ENCODE data around the gene VRK1.

Gene VRK1

DNA sequence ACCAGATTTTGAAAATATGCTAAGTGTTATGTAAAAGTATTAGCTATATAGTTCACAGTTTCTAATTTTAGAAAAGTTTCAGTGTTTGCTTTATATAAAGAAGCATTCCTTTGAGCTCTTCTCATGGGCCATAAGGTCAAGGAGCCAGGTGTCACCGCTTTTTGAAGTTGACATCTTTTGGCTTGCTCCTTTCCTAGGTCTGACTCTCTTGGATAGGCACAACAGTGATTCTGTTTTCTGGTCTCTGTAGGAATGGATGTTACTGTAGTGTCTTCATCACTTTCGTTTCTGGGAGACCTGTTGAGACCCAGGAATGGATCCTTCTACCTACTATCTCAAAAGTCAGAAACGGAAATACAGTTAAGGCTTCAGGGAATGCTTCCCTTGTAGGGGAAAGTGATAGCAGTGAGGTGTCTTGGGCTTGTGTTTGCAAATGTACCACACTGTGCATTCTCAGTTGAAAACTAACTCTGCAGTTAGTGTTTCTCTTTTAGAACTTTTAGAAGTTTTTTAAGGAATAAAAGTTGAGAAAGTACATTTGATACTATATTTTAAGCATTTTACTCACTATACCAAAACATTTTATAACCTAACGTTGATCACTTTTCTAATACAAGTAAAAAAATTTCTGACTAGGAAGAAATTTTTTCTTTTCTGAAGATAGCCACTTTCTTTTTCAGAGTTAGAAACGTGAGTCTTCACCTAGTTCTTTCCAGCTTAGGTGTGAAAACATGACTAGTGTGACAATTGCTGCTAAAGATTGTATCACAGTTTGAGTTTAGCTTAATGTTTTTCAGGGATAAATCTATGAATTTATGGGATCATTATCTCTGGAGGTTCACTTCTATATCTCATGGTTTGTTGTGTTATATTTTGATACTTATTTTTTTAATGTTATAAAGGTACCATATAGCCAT is 20.8 kb downstream of the VRK1 start:
- Histone ChIP-seq H2AK5ac (ENCODE audit: low read length) (no peak overlapping the region), H3K27me3 (ENCODE audit: insufficient read depth, low read length) (no peaks in the 10 kb centered on the region), H3K27ac (ENCODE audit: low read depth, low read length) (no peak overlapping the region), H4K91ac (ENCODE audit: low read depth, low read length) (no peak overlapping the region), H3K18ac (ENCODE audit: low read length) (no peak overlapping the region), H2AFZ (ENCODE audit: insufficient read depth, low read length, poor library complexity) (no peak overlapping the region), H3K4me1 (ENCODE audit: control insufficient read depth in 1 of 2, insufficient read depth in 2 of 2, low read length in 2 of 2) (no peaks in the 10 kb centered on the region), H3K4ac (ENCODE audit: low read depth, low read length) (peak overlapping the region; percentile 62), H3K9me3 (ENCODE audit: insufficient read depth, low read depth, low read length) (no peaks in the 10 kb centered on the region), H3K14ac (ENCODE audit: low read length) (no peak overlapping the region), H3K4me2 (ENCODE audit: low read length) (no peak overlapping the region), H3K4me3 (ENCODE audit: low read depth, low read length) (no peak overlapping the region), H3K9ac (ENCODE audit: low read length) (no peak overlapping the region), H4K12ac (ENCODE audit: low read depth, low read length) (no peak overlapping the region), H3K79me2 (ENCODE audit: control insufficient read depth, insufficient read depth, low read length, poor library complexity) (peaks cover 5% of the 10 kb centered on the region), H2BK12ac (ENCODE audit: low read length) (no peak overlapping the region), H3K36me3 (ENCODE audit: control insufficient read depth in 1 of 2, insufficient read depth in 2 of 2, low read length in 2 of 2) (no peaks in the 10 kb centered on the region), H2BK120ac (ENCODE audit: insufficient read depth, low read length, poor library complexity) (no peak overlapping the region), H4K8ac (ENCODE audit: low read depth, low read length) (no peak overlapping the region), H2BK5ac (ENCODE audit: low read depth, low read length, poor library complexity) (no peak overlapping the region), H3K79me1 (ENCODE audit: low read length) (no peaks in the 10 kb centered on the region), H3K23ac (ENCODE audit: low read length) (no peak overlapping the region)
- no peak for DNase-seq
- WGBS (ENCODE audit: extremely low coverage, insufficient coverage, insufficient read length): no CpG with 5 or more reads among the region's 5 CpGs

DNA sequence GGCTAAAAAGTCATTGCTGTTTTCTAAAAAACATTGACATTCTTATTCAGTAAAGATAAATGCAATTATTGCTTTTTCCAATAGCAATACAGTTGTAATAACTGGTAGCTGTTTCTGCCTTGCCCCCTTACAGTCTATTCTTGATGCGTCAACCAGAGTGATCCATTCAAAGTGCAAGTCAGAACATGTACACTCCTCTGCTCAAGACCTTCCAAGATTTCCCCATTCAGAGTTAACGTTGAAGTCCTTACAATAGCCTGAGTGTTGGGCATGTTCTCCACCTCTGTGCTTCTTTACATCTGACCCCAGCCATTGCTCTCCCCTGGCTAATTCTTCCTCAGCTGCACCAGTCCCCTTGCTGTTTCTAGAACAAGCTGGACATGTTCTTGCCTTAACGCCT is 24.3 kb downstream of the VRK1 start:
- H2AFZ ChIP-seq (ENCODE audit: insufficient read depth, low read length, poor library complexity): no peak overlapping the region
- no peaks in the 10 kb centered on the region for H3K36me3 ChIP-seq (ENCODE audit: control insufficient read depth in 1 of 2, insufficient read depth in 2 of 2, low read length in 2 of 2)
- peak overlapping the region; percentile 3 for H3K4ac ChIP-seq (ENCODE audit: low read depth, low read length)
- H3K27me3 ChIP-seq (ENCODE audit: insufficient read depth, low read length): no peaks in the 10 kb centered on the region
- DNase-seq: no peak
- H3K9me3 ChIP-seq (ENCODE audit: insufficient read depth, low read depth, low read length): no peaks in the 10 kb centered on the region
- H3K79me2 ChIP-seq (ENCODE audit: control insufficient read depth, insufficient read depth, low read length, poor library complexity): peaks cover 5% of the 10 kb centered on the region
- H3K27ac ChIP-seq (ENCODE audit: low read depth, low read length): no peak overlapping the region
- H3K79me1 ChIP-seq (ENCODE audit: low read length): no peaks in the 10 kb centered on the region
- peak overlapping the region; percentile 14 for H2BK5ac ChIP-seq (ENCODE audit: low read depth, low read length, poor library complexity)
- no peaks in the 10 kb centered on the region for H3K4me1 ChIP-seq (ENCODE audit: control insufficient read depth in 1 of 2, insufficient read depth in 2 of 2, low read length in 2 of 2)
- H3K18ac ChIP-seq (ENCODE audit: low read length): peak overlapping the region; percentile 83
- no peak overlapping the region for H4K12ac ChIP-seq (ENCODE audit: low read depth, low read length)
- H3K14ac ChIP-seq (ENCODE audit: low read length): no peak overlapping the region
- no peak overlapping the region for H3K4me2 ChIP-seq (ENCODE audit: low read length)
- no peak overlapping the region for H4K8ac ChIP-seq (ENCODE audit: low read depth, low read length)
- H3K4me3 ChIP-seq (ENCODE audit: low read depth, low read length): no peak overlapping the region
- no peak overlapping the region for H3K9ac ChIP-seq (ENCODE audit: low read length)
- H2BK120ac ChIP-seq (ENCODE audit: insufficient read depth, low read length, poor library complexity): no peak overlapping the region
- no peak overlapping the region for H4K91ac ChIP-seq (ENCODE audit: low read depth, low read length)
- no CpG with 5 or more reads among the region's 3 CpGs for WGBS (ENCODE audit: extremely low coverage, insufficient coverage, insufficient read length)
- H3K23ac ChIP-seq (ENCODE audit: low read length): no peak overlapping the region
- no peak overlapping the region for H2BK12ac ChIP-seq (ENCODE audit: low read length)
- H2AK5ac ChIP-seq (ENCODE audit: low read length): no peak overlapping the region

DNA sequence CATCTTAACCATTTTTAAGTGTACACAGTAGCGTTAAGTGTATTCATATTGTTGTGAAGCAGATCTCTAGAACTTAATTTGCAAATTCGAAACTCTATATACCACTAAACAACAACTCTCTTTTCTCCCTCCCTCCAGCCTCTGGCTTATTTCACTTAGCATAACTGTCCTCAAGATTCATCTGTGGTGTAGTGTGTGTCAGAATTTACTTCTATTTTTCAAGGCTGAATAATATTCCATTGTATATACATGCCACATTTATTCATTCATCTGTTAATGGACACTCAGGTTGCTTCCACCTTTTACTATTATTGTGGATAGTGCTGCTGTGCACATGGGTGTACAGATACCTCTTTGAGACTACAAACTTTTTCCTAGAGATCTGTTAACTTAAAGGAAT is 26.5 kb downstream of the VRK1 start:
- Histone ChIP-seq H3K79me2 (ENCODE audit: control insufficient read depth, insufficient read depth, low read length, poor library complexity) (peaks cover 5% of the 10 kb centered on the region), H3K79me1 (ENCODE audit: low read length) (no peaks in the 10 kb centered on the region), H4K91ac (ENCODE audit: low read depth, low read length) (no peak overlapping the region), H3K27ac (ENCODE audit: low read depth, low read length) (no peak overlapping the region), H3K9me3 (ENCODE audit: insufficient read depth, low read depth, low read length) (no peaks in the 10 kb centered on the region), H4K8ac (ENCODE audit: low read depth, low read length) (no peak overlapping the region), H2BK12ac (ENCODE audit: low read length) (no peak overlapping the region), H3K18ac (ENCODE audit: low read length) (no peak overlapping the region), H3K4ac (ENCODE audit: low read depth, low read length) (no peak overlapping the region), H2AK5ac (ENCODE audit: low read length) (no peak overlapping the region), H3K4me3 (ENCODE audit: low read depth, low read length) (no peak overlapping the region), H3K14ac (ENCODE audit: low read length) (no peak overlapping the region), H3K9ac (ENCODE audit: low read length) (no peak overlapping the region), H3K27me3 (ENCODE audit: insufficient read depth, low read length) (no peaks in the 10 kb centered on the region), H2BK5ac (ENCODE audit: low read depth, low read length, poor library complexity) (no peak overlapping the region), H3K4me2 (ENCODE audit: low read length) (no peak overlapping the region), H4K12ac (ENCODE audit: low read depth, low read length) (no peak overlapping the region), H3K36me3 (ENCODE audit: control insufficient read depth in 1 of 2, insufficient read depth in 2 of 2, low read length in 2 of 2) (no peaks in the 10 kb centered on the region), H3K4me1 (ENCODE audit: control insufficient read depth in 1 of 2, insufficient read depth in 2 of 2, low read length in 2 of 2) (no peaks in the 10 kb centered on the region), H2BK120ac (ENCODE audit: insufficient read depth, low read length, poor library complexity) (no peak overlapping the region), H3K23ac (ENCODE audit: low read length) (no peak overlapping the region), H2AFZ (ENCODE audit: insufficient read depth, low read length, poor library complexity) (no peak overlapping the region)
- no CpG with 5 or more reads among the region's 2 CpGs for WGBS (ENCODE audit: extremely low coverage, insufficient coverage, insufficient read length)
- DNase-seq: no peak

DNA sequence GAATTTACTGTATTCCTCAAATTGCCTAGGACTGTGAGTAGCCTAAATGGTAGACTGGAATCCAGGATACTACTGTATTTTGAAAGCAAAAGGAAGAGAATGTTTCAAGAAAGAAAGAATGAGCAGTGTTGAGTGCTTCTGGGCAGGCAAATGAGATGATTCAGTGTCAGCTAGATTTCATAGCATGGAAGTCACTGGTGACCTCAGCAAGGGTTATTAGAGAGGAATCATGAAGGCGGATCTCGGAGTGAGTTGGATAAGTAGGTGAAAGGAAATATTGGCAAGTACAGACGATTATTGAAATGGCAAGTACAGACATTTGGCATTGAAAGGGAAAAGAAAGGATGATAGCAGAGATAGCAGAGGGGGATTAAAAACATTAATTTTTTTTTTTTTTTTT is 27.1 kb downstream of the VRK1 start:
- no peak overlapping the region for H3K27ac ChIP-seq (ENCODE audit: low read depth, low read length)
- H3K4ac ChIP-seq (ENCODE audit: low read depth, low read length): no peak overlapping the region
- no peak overlapping the region for H2BK5ac ChIP-seq (ENCODE audit: low read depth, low read length, poor library complexity)
- no peak overlapping the region for H3K18ac ChIP-seq (ENCODE audit: low read length)
- no peak overlapping the region for H4K8ac ChIP-seq (ENCODE audit: low read depth, low read length)
- H3K79me1 ChIP-seq (ENCODE audit: low read length): no peaks in the 10 kb centered on the region
- H2AK5ac ChIP-seq (ENCODE audit: low read length): no peak overlapping the region
- H3K27me3 ChIP-seq (ENCODE audit: insufficient read depth, low read length): no peaks in the 10 kb centered on the region
- no peak overlapping the region for H3K14ac ChIP-seq (ENCODE audit: low read length)
- H3K36me3 ChIP-seq (ENCODE audit: control insufficient read depth in 1 of 2, insufficient read depth in 2 of 2, low read length in 2 of 2): no peaks in the 10 kb centered on the region
- H2BK120ac ChIP-seq (ENCODE audit: insufficient read depth, low read length, poor library complexity): no peak overlapping the region
- H4K12ac ChIP-seq (ENCODE audit: low read depth, low read length): no peak overlapping the region
- no peak overlapping the region for H3K4me2 ChIP-seq (ENCODE audit: low read length)
- peak in 1 of 2 donors; percentile 29 for DNase-seq
- no peaks in the 10 kb centered on the region for H3K4me1 ChIP-seq (ENCODE audit: control insufficient read depth in 1 of 2, insufficient read depth in 2 of 2, low read length in 2 of 2)
- no peak overlapping the region for H4K91ac ChIP-seq (ENCODE audit: low read depth, low read length)
- H3K4me3 ChIP-seq (ENCODE audit: low read depth, low read length): no peak overlapping the region
- H2BK12ac ChIP-seq (ENCODE audit: low read length): no peak overlapping the region
- H3K9me3 ChIP-seq (ENCODE audit: insufficient read depth, low read depth, low read length): no peaks in the 10 kb centered on the region
- H3K9ac ChIP-seq (ENCODE audit: low read length): no peak overlapping the region
- WGBS (ENCODE audit: extremely low coverage, insufficient coverage, insufficient read length): 100% methylated on average over 2 of the region's 3 CpGs
- no peak overlapping the region for H3K23ac ChIP-seq (ENCODE audit: low read length)
- peaks cover 5% of the 10 kb centered on the region for H3K79me2 ChIP-seq (ENCODE audit: control insufficient read depth, insufficient read depth, low read length, poor library complexity)
- H2AFZ ChIP-seq (ENCODE audit: insufficient read depth, low read length, poor library complexity): no peak overlapping the region
